GM18502 (cell line): ENCODE results near the gene GNLY.
"Not testable (repeated sequence)": the region's sequence is repeated elsewhere in the genome, so short reads cannot be mapped to it uniquely, and the experiment has no call there.

Experiments
- ATAC-seq: cut with Tn5 transposase; IDR thresholded peaks from one replicate; pipeline ENCODE4 v1.9.1; 2021; ENCODE audit warnings: mild to moderate bottlenecking; ENCODE audit not compliant: unreplicated experiment, poor library complexity

GNLY gene

DNA sequence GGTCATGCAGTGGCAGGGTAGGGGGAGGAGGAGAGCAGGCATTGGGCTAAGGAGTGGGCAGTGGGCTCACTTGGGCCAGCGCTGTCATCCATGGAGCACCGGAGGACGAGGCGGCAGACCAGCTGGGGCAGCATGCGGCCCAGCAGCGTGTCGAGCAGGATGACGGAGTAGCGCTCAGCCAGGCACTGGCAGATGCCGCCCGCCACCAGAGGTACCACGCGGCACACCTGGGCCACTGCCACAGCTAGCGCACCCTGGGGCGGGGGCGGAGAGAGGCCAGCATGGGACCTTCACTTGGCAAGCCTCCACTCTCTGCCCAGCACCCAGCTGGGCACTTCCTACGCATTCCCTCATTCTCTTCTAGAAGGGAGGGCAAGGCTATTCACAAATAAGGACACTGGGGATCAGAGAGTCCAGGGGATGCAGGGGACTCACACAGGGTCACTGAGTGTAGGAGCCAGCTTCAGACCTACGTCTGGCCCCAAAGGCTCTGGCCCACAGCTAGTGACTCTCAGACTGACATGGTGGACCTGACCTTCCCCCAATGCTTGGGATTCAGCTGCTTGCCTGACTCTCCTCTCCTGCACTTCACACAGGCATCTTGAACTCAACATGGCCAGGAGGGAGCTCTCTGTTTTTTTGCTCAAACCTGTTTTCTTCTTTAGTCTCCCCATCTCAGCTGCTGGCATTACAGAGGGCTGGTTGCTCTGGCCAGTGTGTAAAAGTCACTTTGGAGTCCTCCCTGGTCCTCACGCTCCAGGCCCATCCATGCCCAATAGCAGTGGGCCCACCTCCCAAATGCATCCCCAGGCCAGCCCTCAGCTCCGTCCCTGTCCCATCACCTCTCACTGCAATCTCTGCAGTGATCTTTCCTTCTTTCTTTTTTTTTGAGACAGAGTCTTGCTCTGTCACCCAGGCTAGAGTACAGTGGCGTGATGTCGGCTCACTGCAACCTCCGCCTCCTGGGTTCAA lies 30.3 kb upstream of the GNLY start:
- no peak for ATAC-seq

DNA sequence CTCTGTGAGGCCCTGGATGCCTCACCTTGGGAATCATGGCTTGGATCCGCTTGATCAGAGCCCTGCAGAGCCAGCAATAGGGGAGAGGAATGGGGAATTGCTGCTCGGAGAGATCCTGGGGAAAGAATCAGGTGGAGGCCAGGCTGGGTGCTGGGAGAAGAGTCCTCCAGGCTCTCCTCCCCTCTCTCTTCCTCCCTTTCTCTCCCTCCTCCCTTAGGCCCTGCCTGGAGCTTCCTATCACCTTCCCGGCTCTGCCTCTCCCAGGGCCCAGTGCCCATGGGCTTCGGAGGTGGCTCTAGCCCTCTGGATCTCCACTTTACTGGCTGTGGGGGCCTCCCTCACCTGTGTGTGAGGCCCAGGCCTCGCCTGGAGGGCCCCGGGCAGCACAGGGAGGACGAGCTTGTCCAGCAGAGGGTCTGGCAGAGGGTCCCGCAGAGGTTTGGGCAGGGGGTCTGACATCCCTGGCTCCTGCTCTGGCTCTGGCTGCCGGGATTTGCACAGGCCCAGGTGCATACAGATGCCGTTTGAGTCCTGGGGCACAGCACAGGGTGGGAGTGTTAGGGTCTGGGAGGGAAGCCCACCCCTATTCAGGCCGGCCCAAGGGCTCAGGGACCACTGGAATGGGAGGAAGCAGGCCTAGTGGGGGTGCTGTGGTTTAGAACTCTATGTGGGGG lies 28.8 kb upstream of the GNLY start:
- no peak for ATAC-seq

- no peak for ATAC-seq
Observed at GRCh38 chr2:85666016-85666415, 28.1 kb upstream of the GNLY start.

GRCh38 chr2:85666435-85667316 lies 27.5 kb upstream of the GNLY start:
- ATAC-seq = no peak

- no peak for ATAC-seq
Observed at GRCh38 chr2:85667561-85668008, 26.6 kb upstream of the GNLY start.

DNA sequence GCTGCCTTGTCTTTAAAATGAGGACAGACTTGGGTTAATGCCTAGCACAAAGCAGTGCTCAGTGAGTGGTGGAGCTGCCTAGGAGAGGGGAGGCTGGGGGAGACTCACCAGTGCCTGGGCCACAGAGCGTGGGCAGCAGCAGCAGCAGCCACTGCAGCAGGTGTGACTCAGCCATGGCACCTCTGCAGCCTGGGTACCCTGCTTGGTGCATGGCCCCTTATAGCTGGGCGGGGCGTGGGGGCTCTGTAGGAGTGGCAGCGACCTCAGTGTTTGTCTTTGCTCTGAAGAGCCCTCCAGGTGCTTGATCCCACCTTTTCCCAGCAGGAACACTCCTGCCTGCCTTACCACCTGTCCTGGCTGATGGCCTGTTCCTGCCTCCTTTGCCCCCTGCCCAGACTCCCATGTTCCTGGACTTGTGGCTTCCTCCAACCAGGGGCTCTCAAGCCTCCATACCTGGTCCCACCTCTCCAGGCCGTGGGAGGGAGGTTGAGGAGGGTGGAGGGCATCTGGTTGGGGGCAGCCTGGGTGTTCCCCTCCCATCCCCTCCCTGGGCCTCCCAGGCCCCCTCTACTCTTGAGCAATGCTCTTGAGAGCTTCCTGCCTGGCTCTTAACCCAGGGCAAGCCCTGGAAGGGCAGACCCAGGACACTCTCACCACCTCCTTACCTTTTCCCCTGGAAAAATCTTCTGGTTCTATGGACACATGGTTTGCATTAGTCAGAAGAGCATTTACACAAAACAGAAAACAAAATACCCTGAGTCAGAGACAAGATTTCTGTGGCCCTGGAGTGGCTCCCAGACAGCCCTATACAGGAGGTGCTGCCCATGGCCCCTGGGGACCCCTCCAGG lies 25.9 kb upstream of the GNLY start, which contains the start of gene SFTPB:
SFTPB (minus strand) TSS at position 191 of the 848 bp plus-strand sequence; CDS start at position 175, 16 bp downstream.
- no peak for ATAC-seq

GRCh38 chr2:85668857-85669142 lies 25.4 kb upstream of the GNLY start:
- ATAC-seq = no peak

DNA sequence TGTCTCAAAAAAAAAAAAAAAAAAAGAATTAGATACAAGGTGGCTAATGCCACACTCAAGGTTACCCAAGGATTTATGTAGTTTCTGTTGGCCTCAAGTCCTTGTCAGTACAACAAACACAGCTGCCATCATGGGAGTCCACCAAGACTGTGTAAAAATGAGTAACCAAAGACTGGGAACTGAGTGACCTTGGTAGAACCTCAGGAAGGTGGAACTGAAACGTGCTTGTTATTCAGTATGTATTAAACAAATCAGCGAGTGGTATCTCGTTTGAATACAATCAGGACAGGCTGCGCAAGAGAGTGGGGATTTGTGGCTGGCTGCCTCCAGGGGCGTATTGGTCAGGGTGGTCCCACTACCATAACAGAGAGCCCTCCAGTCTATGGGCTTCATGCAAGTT lies 24.6 kb upstream of the GNLY start:
- ATAC-seq = peak; percentile 60

GRCh38 chr2:85670416-85670815 lies 23.7 kb upstream of the GNLY start:
- ATAC-seq = not testable (repeated sequence)

- ATAC-seq = no peak
Observed at GRCh38 chr2:85672456-85672855, 21.7 kb upstream of the GNLY start.

- ATAC-seq = no peak
Observed at GRCh38 chr2:85673716-85674375, 20.3 kb upstream of the GNLY start.

DNA sequence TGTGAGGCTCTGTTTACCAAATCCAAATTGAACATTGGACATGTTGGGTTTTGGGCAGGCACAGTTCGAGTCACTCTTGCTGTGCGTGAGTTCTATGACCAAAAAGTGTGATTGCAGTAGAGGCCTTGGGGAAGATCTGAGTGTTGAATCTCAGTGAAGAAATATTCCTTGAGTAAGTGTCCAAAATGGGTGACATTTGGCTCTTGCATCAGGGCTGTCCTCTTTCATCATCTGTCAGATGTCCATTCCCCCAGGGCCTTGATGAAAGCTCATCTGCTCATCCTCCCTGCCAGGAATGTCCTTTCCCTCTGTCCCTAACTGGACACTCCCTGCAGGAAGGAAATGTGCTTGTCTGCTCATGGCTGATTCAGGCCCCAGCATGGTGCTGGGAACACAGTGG lies 19.7 kb upstream of the GNLY start:
- no peak for ATAC-seq

DNA sequence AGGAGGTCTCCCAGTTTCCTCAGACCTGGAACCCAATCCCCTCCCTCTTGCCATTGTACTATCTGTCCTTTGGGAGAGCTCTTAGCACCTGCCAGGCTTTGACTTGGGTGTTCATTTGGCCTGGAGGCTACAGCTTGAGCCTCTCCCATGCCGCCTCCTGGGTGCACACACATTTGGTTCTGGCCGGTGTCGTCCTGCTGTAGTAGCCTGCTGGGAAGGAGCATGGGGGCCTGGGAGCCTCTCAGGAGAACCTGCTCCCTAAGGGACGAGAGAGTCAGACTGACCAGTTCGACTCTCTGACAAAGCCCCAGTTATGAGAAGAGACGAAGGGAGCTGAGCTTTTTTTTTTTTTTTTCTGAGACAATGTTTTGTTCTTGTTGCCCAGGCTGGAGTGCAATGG lies 18.7 kb upstream of the GNLY start:
- ATAC-seq = no peak

GRCh38 chr2:85675866-85676548 lies 18.2 kb upstream of the GNLY start:
- no peak for ATAC-seq

GRCh38 chr2:85678377-85678776 lies 15.8 kb upstream of the GNLY start:
- ATAC-seq = no peak

GRCh38 chr2:85678794-85679672 lies 15.1 kb upstream of the GNLY start:
- ATAC-seq = peak; percentile 79

DNA sequence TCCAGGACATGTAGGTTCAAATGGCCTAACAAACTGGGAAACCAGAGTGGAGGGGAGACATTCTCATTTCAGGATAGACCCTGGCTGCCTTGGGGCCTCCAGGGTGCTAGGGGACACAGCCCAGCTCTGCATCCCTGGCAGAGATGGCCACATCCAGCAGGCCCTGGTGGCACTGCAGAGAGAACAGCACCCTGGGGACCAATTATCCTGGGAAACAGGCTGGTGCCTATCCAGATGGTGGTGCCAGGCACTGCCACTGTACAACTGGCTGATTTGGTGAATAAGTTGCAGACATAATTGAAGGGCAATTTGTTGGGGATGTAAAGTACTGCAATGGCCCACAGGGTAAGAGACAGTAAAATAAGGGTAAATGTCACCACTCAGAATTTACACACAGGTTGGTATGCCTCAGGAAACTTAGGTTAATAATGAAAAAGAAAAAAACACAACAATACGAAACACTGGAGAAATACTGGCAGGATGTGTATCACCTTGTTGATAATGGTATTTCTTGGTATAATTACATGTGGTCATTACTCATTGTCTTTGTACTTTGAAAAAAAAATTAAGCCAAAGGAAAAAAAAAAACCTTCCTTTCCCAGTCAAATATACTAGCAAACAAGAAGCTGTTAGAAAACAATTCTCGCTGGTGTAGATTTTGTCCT lies 13.3 kb upstream of the GNLY start:
- ATAC-seq = no peak
